Transverse colon (tissue), 3 donors: ENCODE data around the gene GPR32.

ENCODE experiments used
- CTCF ChIP-seq, 5 experiments: fragments of 200-600 bp in 3 of 5; fragments of 450-650 bp in 2 of 5; sonication (generic) in 3 of 5; IDR thresholded peaks; 1 replicate in 2 of 5; 2 replicates in 3 of 5; pipeline ENCODE4 v1.5.1; 2016 to 2017; ENCODE audit warnings: antibody characterized with exemption in 5 of 5, inconsistent platforms in 3 of 5, mild to moderate bottlenecking in 2 of 5, moderate library complexity in 1 of 5
- EP300 ChIP-seq: sonication (generic); formaldehyde crosslinking; IDR thresholded peaks from one replicate; pipeline ENCODE4 v1.6.1; 2017; ENCODE audit warnings: antibody characterized with exemption, low read depth
- POLR2A ChIP-seq: fragments of 450-650 bp; IDR thresholded peaks from one replicate; pipeline ENCODE4 v1.6.1; 2016; ENCODE audit warnings: antibody characterized with exemption, mild to moderate bottlenecking, moderate library complexity

- TF ChIP-seq CTCF (IDR thresholded peaks at IDR 0.05) (no peak), POLR2A (no peak), EP300 (no peak)
These were observed 22.3 kb downstream of the GPR32 start for GRCh38 chr19:50792272-50793250.
